Ovary (tissue), 9 donors: ENCODE results near the gene CYB5B. TPM values are rescaled to one million over a fixed set of nuclear protein-coding genes. Genes with fewer than 3 reads are reported as not detected.

Experiments
- DNase-seq, 5 donors: peaks; one replicate each; pipeline ENCODE4 v3.0.0-alpha.2; 2019 to 2020
- H3K27ac ChIP-seq, 2 donors: fragments of 200-600 bp; one replicate each; pipeline versions ENCODE4 v1.5.1 to v1.8.0; 2019 to 2022
- H3K27me3 ChIP-seq: fragments of 200-600 bp; one replicate; pipeline ENCODE4 v1.8.0; 2022
- H3K36me3 ChIP-seq: fragments of 200-600 bp; sonication (generic); one replicate; pipeline ENCODE4 v1.5.1; 2019
- H3K4me1 ChIP-seq: one replicate; pipeline ENCODE4 v1.8.1; 2013; ENCODE audit warnings: mild to moderate bottlenecking, moderate library complexity; ENCODE audit not compliant: insufficient read depth
- H3K4me3 ChIP-seq: fragments of 200-600 bp; sonication (generic); one replicate; pipeline ENCODE4 v1.5.1; 2017
- H3K9me3 ChIP-seq, 2 donors: fragments of 200-600 bp in 1 of 2; sonication (generic) in 1 of 2; one replicate each; pipeline versions ENCODE4 v1.5.1 to v1.8.1; 2013 to 2019; ENCODE audit warnings: mild to moderate bottlenecking in 1 of 2, moderate library complexity in 1 of 2
- CTCF ChIP-seq, 3 donors: fragments of 450-650 bp in 2 of 3; fragments of 200-600 bp in 1 of 3; IDR thresholded peaks; one replicate each; pipeline versions ENCODE4 v1.5.1 to v1.8.0; 2016 to 2022; ENCODE audit warnings: antibody characterized with exemption in 3 of 3, mild to moderate bottlenecking in 1 of 3
- EP300 ChIP-seq: sonication (generic); formaldehyde crosslinking; IDR thresholded peaks from one replicate; pipeline ENCODE4 v1.6.1; 2017; ENCODE audit warnings: antibody characterized with exemption
- POLR2A ChIP-seq: fragments of 450-650 bp; IDR thresholded peaks from one replicate; pipeline ENCODE4 v1.6.1; 2017; ENCODE audit warnings: antibody characterized with exemption, mild to moderate bottlenecking, moderate library complexity
- WGBS, 3 donors: extraction: QIAGEN DNeasy Blood & Tissue Kit in 1 of 3; methylation state at CpG; one replicate each; pipeline versions ENCODE4 v1.1.5 to v1.1.7; 2013 to 2017; 5-methylcytosine and 5-hydroxymethylcytosine counted together
- intact Hi-C, 4 donors: fragments of 100-400 bp; cut with DNase I; formaldehyde crosslinking; loops; one replicate each; pipeline versions ENCODE4 v1.11.0 to v1.15.1; 2022 to 2023
- polyA plus RNA-seq, 2 donors: library from polyadenylated mRNA; stranded (reverse); fragments of 200-250 nt in 1 of 2; fragments of 350-450 nt in 1 of 2; fragmentation: Illumina TruSeq in 1 of 2; extraction: RNeasy Lipid Tissue Mini Kit (QIAGEN cat#74804) in 1 of 2; gene quantifications; one replicate each; pipeline ENCODE4 v1.2.3, GENCODE V29; 2013 to 2014
- total RNA-seq, 7 donors: library from RNA; depleted of rRNA in 2 of 7; stranded (reverse); fragments of >200 nt in 2 of 7; fragmentation: NEBNext Ultra II Directional in 3 of 7; extraction: Animal tissue kit (Norgen Biotek cat#: 25700) in 3 of 7; gene quantifications; one replicate each; pipeline versions ENCODE4 v1.1.0 to v1.2.4, GENCODE V29; 2016 to 2023
- donor health status: DM: no; HTN: no; CAD: no; lungs with moderate emphysema.
- donor health status: DM: no; HTN: no; CAD: no.
- donor health status: Bipolar disorder and iron deficiency.
- donor health status: DM: yes; HTN: yes; CAD: no.
- donor health status: DM: no; HTN: no; CAD: no.
- donor health status: DM: yes; HTN: yes; CAD: no.

The CYB5B gene
- total and polyA plus RNA-seq, 9 donors = 24.8 to 148 (median 55.8) TPM

GRCh38 chr16:69405326-69405725 is 19.1 kb upstream of the CYB5B start:
- Histone ChIP-seq H3K27ac (no peak overlapping the region), H3K4me1 (peaks cover 8% of the 10 kb centered on the region), H3K36me3 (no peaks in the 10 kb centered on the region), H3K9me3 (no peaks in the 10 kb centered on the region), H3K27me3 (no peaks in the 10 kb centered on the region), H3K4me3 (no peak overlapping the region)
- DNase-seq = no peak
- TF ChIP-seq CTCF (IDR thresholded peaks at IDR 0.05) = no peak
- no peak for TF ChIP-seq EP300
- no peak for TF ChIP-seq POLR2A
- intact Hi-C loops = loop anchor here in 2 of 4 donors (5.0 to 10.0 kb wide), 2 partner anchors 289 to 307 kb away; no protein-coding TSS in a partner anchor
- 93 to 100% (median 100%) methylated on average over 2 of the region's 2 CpGs for WGBS, 3 donors

- Histone ChIP-seq H3K9me3 (no peaks in the 10 kb centered on the region), H3K27me3 (no peaks in the 10 kb centered on the region), H3K27ac (no peak overlapping the region), H3K36me3 (no peaks in the 10 kb centered on the region), H3K4me3 (no peak overlapping the region), H3K4me1 (peaks cover 8% of the 10 kb centered on the region)
- WGBS, 3 donors = 71 to 87% (median 79%) methylated on average over 5 of the region's 5 CpGs
- intact Hi-C loops = loop anchor here in 2 of 4 donors (5.0 to 10.0 kb wide), 2 partner anchors 289 to 307 kb away; no protein-coding TSS in a partner anchor
- no peak for TF ChIP-seq EP300
- no peak for TF ChIP-seq POLR2A
- no peak for TF ChIP-seq CTCF (IDR thresholded peaks at IDR 0.05)
- no peak for DNase-seq
These were observed 18.7 kb upstream of the CYB5B start for GRCh38 chr16:69405757-69406156.

- Histone ChIP-seq H3K4me3 (no peak overlapping the region), H3K27me3 (no peaks in the 10 kb centered on the region), H3K4me1 (peaks cover 8% of the 10 kb centered on the region), H3K9me3 (no peaks in the 10 kb centered on the region), H3K27ac (no peak overlapping the region), H3K36me3 (no peaks in the 10 kb centered on the region)
- WGBS, 3 donors = 96 to 97% (median 97%) methylated on average over 9 of the region's 9 CpGs
- intact Hi-C loops = loop anchor here in 2 of 4 donors (5.0 to 10.0 kb wide), 2 partner anchors 288 to 305 kb away; no protein-coding TSS in a partner anchor
- DNase-seq = no peak
- TF ChIP-seq CTCF (IDR thresholded peaks at IDR 0.05) (no peak), POLR2A (no peak), EP300 (no peak)
These were observed 17.6 kb upstream of the CYB5B start for GRCh38 chr16:69406780-69407331.

GRCh38 chr16:69407702-69408323 is 16.6 kb upstream of the CYB5B start:
- 86 to 91% (median 88%) methylated on average over 7 of the region's 7 CpGs for WGBS, 3 donors
- Histone ChIP-seq H3K9me3 (no peaks in the 10 kb centered on the region), H3K27ac (no peak overlapping the region), H3K27me3 (no peaks in the 10 kb centered on the region), H3K36me3 (no peaks in the 10 kb centered on the region), H3K4me3 (no peak overlapping the region), H3K4me1 (peaks cover 8% of the 10 kb centered on the region)
- no peak for DNase-seq
- no peak for TF ChIP-seq POLR2A
- no peak for TF ChIP-seq CTCF (IDR thresholded peaks at IDR 0.05)
- intact Hi-C loops = loop anchor here in 2 of 4 donors (5.0 to 10.0 kb wide), 2 partner anchors 287 to 304 kb away; no protein-coding TSS in a partner anchor
